GM12878 (cell line): ENCODE data around the gene SNRNP200.

Source experiments
- ATF3 ChIP-seq: IDR thresholded peaks from 2 replicates; pipeline ENCODE4 v1.6.1; 2011; ENCODE audit warnings: low read depth, mild to moderate bottlenecking, low read length, moderate library complexity, borderline replicate concordance; ENCODE audit errors: extremely low read depth
- RFX5 ChIP-seq: IDR thresholded peaks from 2 replicates; pipeline ENCODE4 v1.6.1; 2011; ENCODE audit warnings: low read depth, low read length, improper control_type of control experiment
- ZNF274 ChIP-seq: IDR thresholded peaks from one replicate; pipeline ENCODE4 v1.8.0; 2011; ENCODE audit not compliant: insufficient read length, insufficient read depth

DNA sequence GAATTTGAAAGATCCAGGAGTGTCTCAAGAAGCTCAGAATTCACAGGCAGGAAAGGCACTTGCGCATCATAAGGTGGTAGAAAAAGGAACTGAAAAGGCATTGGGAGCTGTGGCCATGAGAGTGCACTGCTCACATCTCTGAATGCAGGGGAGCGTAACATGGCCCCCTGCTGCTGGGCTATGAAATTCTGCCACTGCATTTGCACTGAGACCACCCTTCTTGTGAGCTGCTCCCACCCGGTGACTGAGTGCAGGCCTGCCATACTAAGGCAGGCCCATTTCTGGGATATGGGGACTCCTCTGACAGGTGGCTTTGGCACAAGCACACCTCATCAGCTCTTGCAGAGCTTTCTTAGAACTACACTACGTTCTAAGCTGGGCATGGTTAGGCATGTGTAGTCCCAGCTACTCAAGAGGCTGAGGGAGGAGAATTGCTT lies 71.4 kb downstream of the SNRNP200 start:
- TF ChIP-seq ATF3 (no peak), ZNF274 (no peak), RFX5 (no peak)
